Adrenal gland (tissue), 5 donors: ENCODE data around the gene MRPL17.
A peak's percentile ranks its signal among the peaks of the same experiment; 100 is the strongest.
"Not testable (repeated sequence)": the region's sequence is repeated elsewhere in the genome, so short reads cannot be mapped to it uniquely, and the experiment has no call there.

Experiments
- POLR2A ChIP-seq, 2 donors: fragments of 450-650 bp; IDR thresholded peaks; one replicate each; pipeline ENCODE4 v1.6.1; 2017; ENCODE audit warnings: antibody characterized with exemption in 2 of 2, mild to moderate bottlenecking in 2 of 2, moderate library complexity in 1 of 2
- TF ChIP-seq, protein P1 (sequence below), 6 experiments: fragments of 450-650 bp in 4 of 6; fragments of 200-600 bp in 2 of 6; sonication (generic) in 1 of 6; IDR thresholded peaks; 1 replicate in 5 of 6; 2 replicates in 1 of 6; pipeline versions ENCODE4 v1.5.1 to v1.8.0; 2016 to 2021; ENCODE audit warnings: antibody characterized with exemption in 6 of 6, mild to moderate bottlenecking in 2 of 6, moderate library complexity in 1 of 6
- donor health status: DM: no; HTN: no; CAD: no.

DNA sequence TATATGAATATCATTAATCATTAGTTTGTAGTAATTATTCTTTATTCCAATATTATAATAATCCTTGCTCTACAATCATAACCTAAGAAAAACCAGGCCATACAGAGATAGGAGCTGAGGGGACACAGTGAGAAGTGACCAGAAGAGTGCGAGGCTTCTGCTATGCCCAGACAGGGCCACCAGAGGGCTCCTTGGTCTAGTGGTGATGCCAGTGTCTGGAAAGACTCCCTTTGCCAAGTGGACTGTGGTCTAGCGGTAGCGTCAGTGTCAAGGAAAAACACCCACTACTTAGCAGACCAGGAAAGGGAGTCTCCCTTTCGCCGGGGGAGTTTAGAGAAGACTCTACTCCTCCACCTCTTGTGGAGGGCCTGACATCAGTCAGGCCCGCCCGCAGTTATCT lies 28.4 kb upstream of the MRPL17 start:
- TF ChIP-seq, protein P1, sequence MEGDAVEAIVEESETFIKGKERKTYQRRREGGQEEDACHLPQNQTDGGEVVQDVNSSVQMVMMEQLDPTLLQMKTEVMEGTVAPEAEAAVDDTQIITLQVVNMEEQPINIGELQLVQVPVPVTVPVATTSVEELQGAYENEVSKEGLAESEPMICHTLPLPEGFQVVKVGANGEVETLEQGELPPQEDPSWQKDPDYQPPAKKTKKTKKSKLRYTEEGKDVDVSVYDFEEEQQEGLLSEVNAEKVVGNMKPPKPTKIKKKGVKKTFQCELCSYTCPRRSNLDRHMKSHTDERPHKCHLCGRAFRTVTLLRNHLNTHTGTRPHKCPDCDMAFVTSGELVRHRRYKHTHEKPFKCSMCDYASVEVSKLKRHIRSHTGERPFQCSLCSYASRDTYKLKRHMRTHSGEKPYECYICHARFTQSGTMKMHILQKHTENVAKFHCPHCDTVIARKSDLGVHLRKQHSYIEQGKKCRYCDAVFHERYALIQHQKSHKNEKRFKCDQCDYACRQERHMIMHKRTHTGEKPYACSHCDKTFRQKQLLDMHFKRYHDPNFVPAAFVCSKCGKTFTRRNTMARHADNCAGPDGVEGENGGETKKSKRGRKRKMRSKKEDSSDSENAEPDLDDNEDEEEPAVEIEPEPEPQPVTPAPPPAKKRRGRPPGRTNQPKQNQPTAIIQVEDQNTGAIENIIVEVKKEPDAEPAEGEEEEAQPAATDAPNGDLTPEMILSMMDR (IDR thresholded peaks at IDR 0.05) = peak; percentile 12 to 46 (median 24)
- TF ChIP-seq POLR2A (IDR thresholded peaks at IDR 0.05) = not testable (repeated sequence)
